HCT116 (cell line): ENCODE results near the gene LSM2. TPM values are rescaled to one million over a fixed set of nuclear protein-coding genes. Genes with fewer than 3 reads are reported as not detected.

ENCODE experiments used
- ATAC-seq: fragments of 200-7000 bp; cut with Tn5 transposase; 2 replicates; pipeline ENCODE4 v1.9.1; 2020; ENCODE audit warnings: mild to moderate bottlenecking, moderate library complexity
- BruUV-seq: library from RNA; stranded (reverse); fragments of 400-500 nt; replicated peaks from 2 replicates; lab custom pipeline; 2021; lab: Mats Ljungman, UMichigan
- CTCF ChIA-PET: fragments of 300-600 bp; sonication (Branson Sonifier 250); formaldehyde crosslinking; loops from one replicate; lab custom pipeline; 2021; ENCODE audit warnings: antibody characterized with exemption; lab: Charles Lee
- POLR2A ChIA-PET: fragments of 300-600, 350-600 bp; sonication (Branson Sonifier 250); formaldehyde crosslinking; loops from one replicate; lab custom pipeline; 2021; ENCODE audit warnings: antibody characterized with exemption; lab: Charles Lee
- RAD21 ChIA-PET, 2 experiments: fragments of 300-600 bp; sonication (Branson Sonifier 250); formaldehyde crosslinking; loops; one replicate each; lab custom pipeline; 2023; ENCODE audit warnings: low total read pairs in 2 of 2; ENCODE audit not compliant: uncharacterized antibody in 2 of 2, unreplicated experiment in 2 of 2, low non-redundant PET in 1 of 2; lab: Charles Lee
- DNase-seq: peaks from one replicate; pipeline ENCODE4 v3.0.0-alpha.2; 2010; ENCODE audit warnings: low read depth, low spot score
- H2AFZ ChIP-seq: fragments of 200-600 bp; shearing (Covaris generic), sonication (generic); 2 replicates; pipeline ENCODE4 v1.6.1; 2017; ENCODE audit warnings: low read depth, mixed run types, mixed read lengths, antibody characterized with exemption, low read length; ENCODE audit not compliant: poor library complexity, severe bottlenecking
- H3K27ac ChIP-seq: 2 replicates; pipeline ENCODE4 v1.5.1; 2012; ENCODE audit warnings: low read depth, low read length
- H3K27me3 ChIP-seq: fragments of 200-600 bp; sonication (generic); 2 replicates; pipeline ENCODE4 v1.6.1; 2016; ENCODE audit warnings: mixed run types, low read length, mixed read lengths; ENCODE audit not compliant: insufficient read depth
- H3K36me3 ChIP-seq, 2 experiments: fragments of 200-500 bp in 1 of 2; fragments of 200-600 bp in 1 of 2; sonication (Bioruptor generic) in 1 of 2; sonication (generic) in 1 of 2; 2 replicates each; pipeline versions ENCODE4 v1.5.1 to v1.6.1; 2014 to 2016; ENCODE audit warnings: low read length in 2 of 2, inconsistent platforms in 1 of 2, mixed read lengths in 1 of 2, mixed run types in 1 of 2; ENCODE audit not compliant: insufficient read depth in 2 of 2, control insufficient read depth in 1 of 2
- H3K4me1 ChIP-seq, 2 experiments: fragments of 200-600 bp in 1 of 2; sonication (generic) in 1 of 2; 2 replicates each; pipeline versions ENCODE4 v1.5.1 to v1.6.1; 2012 to 2017; ENCODE audit warnings: low read length in 2 of 2, inconsistent platforms in 1 of 2, mild to moderate bottlenecking in 1 of 2, mixed read lengths in 1 of 2, mixed run types in 1 of 2, moderate library complexity in 1 of 2; ENCODE audit not compliant: insufficient read depth in 2 of 2, control insufficient read depth in 1 of 2
- H3K4me2 ChIP-seq: fragments of 200-600 bp; sonication (generic); 2 replicates; pipeline ENCODE4 v1.6.1; 2017; ENCODE audit warnings: mixed run types, low read length, mixed read lengths
- H3K4me3 ChIP-seq, 2 experiments: fragments of 200-600 bp in 1 of 2; sonication (generic) in 1 of 2; replicated peaks in 1 of 2; 2 replicates each; pipeline ENCODE4 v1.5.1; 2011 to 2016; ENCODE audit warnings: low read length in 2 of 2, control low read depth in 1 of 2, low read depth in 1 of 2, mild to moderate bottlenecking in 1 of 2, mixed read lengths in 1 of 2, mixed run types in 1 of 2
- H3K79me2 ChIP-seq: fragments of 200-600 bp; sonication (generic); 2 replicates; pipeline ENCODE4 v1.6.1; 2017; ENCODE audit warnings: mild to moderate bottlenecking, mixed run types, low read length, moderate library complexity, mixed read lengths; ENCODE audit not compliant: insufficient read depth
- H3K9ac ChIP-seq: fragments of 200-600 bp; sonication (generic); 2 replicates; pipeline ENCODE4 v1.6.1; 2016; ENCODE audit warnings: low read length, mixed read lengths
- H3K9me2 ChIP-seq: fragments of 200-600 bp; sonication (generic), shearing (Covaris generic); 2 replicates; pipeline ENCODE4 v1.6.1; 2017; ENCODE audit warnings: mixed run types, mild to moderate bottlenecking, moderate library complexity; ENCODE audit not compliant: insufficient read depth
- H3K9me3 ChIP-seq, 2 experiments: fragments of 200-500 bp in 1 of 2; fragments of 200-600 bp in 1 of 2; sonication (Bioruptor generic) in 1 of 2; sonication (generic) in 1 of 2; 2 replicates each; pipeline ENCODE4 v1.6.1; 2014 to 2017; ENCODE audit warnings: low read length in 2 of 2, mixed read lengths in 2 of 2, inconsistent platforms in 1 of 2, low read depth in 1 of 2, mild to moderate bottlenecking in 1 of 2, mixed run types in 1 of 2, moderate library complexity in 1 of 2; ENCODE audit not compliant: control insufficient read depth in 1 of 2, insufficient read depth in 1 of 2
- H4K20me1 ChIP-seq: fragments of 200-600 bp; sonication (generic), shearing (Covaris generic); 2 replicates; pipeline ENCODE4 v1.6.1; 2017; ENCODE audit warnings: mixed run types, mild to moderate bottlenecking, moderate library complexity; ENCODE audit not compliant: insufficient read depth
- CEBPB ChIP-seq: IDR thresholded peaks from 2 replicates; pipeline ENCODE4 v1.6.1; 2012; ENCODE audit warnings: low read depth
- EZH2 ChIP-seq: fragments of 200-600 bp; sonication (generic); IDR thresholded peaks from 2 replicates; pipeline ENCODE4 v1.6.1; 2017; ENCODE audit warnings: antibody characterized with exemption, mixed run types
- MAX ChIP-seq: IDR thresholded peaks from 2 replicates; pipeline ENCODE4 v1.6.1; 2012
- TCF7L2 ChIP-seq: IDR thresholded peaks from 2 replicates; pipeline ENCODE4 v1.7.0; 2011; ENCODE audit warnings: borderline replicate concordance, inconsistent platforms; ENCODE audit not compliant: insufficient read depth, insufficient read length; ENCODE audit errors: extremely low read depth
- ZBTB33 ChIP-seq: IDR thresholded peaks from 2 replicates; pipeline ENCODE4 v1.6.1; 2011; ENCODE audit warnings: mild to moderate bottlenecking, low read length, moderate library complexity; ENCODE audit not compliant: insufficient replicate concordance; ENCODE audit errors: extremely low read depth
- intact Hi-C: fragments of 100-400 bp; cut with micrococcal nuclease; formaldehyde crosslinking; loops from 2 replicates; pipeline ENCODE4 v1.10.0; 2022
- total RNA-seq: library from RNA; stranded (reverse); gene quantifications from one replicate; pipeline ENCODE4 v1.2.1, GENCODE V29; 2021; ENCODE audit not compliant: unreplicated experiment

LSM2 gene
- total RNA-seq, 1 experiment from 2014 or later = 89.7 TPM

- H3K79me2 ChIP-seq = peaks cover 26% of the 10 kb centered on the region
- 0 out of 2 replicates have a peak, but pooled peaks cover 5% of the 10 kb centered on the region for H4K20me1 ChIP-seq
- no peak overlapping the region for H3K27ac ChIP-seq
- intact Hi-C loops = no loop called here
- ChIA-PET RAD21 (no interaction called here), CTCF (no interaction called here), POLR2A (interaction anchor here (0.8 to 1.2 kb wide), 4 partner anchors 8 to 56 kb away, joined by 3 to 5 read pairs (median 4); partner anchors contain the start of genes HSPA1B and VWA7)
- no peaks in the 10 kb centered on the region for H3K4me1 ChIP-seq
- ATAC-seq (no peak), DNase-seq (no peak)
- no peak overlapping the region for H3K4me3 ChIP-seq
- no peaks in the 10 kb centered on the region for H3K27me3 ChIP-seq
- BruUV-seq = no TSS peak
- no peak overlapping the region for H3K4me2 ChIP-seq
- H3K36me3 ChIP-seq = peaks cover 45 to 50% of the 10 kb centered on the region in 2 experiments
- no peak overlapping the region for H2AFZ ChIP-seq
- no peak overlapping the region for H3K9ac ChIP-seq
- no peaks in the 10 kb centered on the region for H3K9me3 ChIP-seq
- no peaks in the 10 kb centered on the region for H3K9me2 ChIP-seq
- TF ChIP-seq CEBPB (no peak), EZH2 (no peak), ZBTB33 (no peak), TCF7L2 (no peak), MAX (no peak)
Measured at GRCh38 chr6:31785475-31785874, 21.3 kb downstream of the LSM2 start.
